ENCODE measurements around the gene CDK15.

DNA sequence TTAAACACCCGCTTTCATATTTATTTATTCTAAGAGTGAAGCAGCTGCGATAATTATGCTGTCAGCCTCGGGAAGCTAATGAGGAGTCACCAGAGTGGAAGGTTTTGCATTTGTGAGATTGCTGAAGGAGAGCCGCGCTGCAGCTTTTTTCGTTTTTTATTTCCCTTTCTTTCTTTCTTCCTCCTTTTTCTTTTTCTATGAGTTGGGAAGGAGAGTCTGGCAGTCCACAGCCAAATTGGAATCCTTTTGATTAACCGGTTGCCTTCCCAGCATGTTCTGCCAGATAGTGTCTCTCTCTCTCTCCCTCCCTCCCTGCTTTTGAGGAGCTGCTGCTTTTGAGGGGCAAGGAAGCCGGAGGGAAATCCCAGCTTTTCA is 82.1 kb downstream of the CDK15 start:
- TF ChIP-seq, protein P1, sequence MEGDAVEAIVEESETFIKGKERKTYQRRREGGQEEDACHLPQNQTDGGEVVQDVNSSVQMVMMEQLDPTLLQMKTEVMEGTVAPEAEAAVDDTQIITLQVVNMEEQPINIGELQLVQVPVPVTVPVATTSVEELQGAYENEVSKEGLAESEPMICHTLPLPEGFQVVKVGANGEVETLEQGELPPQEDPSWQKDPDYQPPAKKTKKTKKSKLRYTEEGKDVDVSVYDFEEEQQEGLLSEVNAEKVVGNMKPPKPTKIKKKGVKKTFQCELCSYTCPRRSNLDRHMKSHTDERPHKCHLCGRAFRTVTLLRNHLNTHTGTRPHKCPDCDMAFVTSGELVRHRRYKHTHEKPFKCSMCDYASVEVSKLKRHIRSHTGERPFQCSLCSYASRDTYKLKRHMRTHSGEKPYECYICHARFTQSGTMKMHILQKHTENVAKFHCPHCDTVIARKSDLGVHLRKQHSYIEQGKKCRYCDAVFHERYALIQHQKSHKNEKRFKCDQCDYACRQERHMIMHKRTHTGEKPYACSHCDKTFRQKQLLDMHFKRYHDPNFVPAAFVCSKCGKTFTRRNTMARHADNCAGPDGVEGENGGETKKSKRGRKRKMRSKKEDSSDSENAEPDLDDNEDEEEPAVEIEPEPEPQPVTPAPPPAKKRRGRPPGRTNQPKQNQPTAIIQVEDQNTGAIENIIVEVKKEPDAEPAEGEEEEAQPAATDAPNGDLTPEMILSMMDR (conservative IDR thresholded peaks at IDR 0.05; ENCODE audit: low read depth in 2 of 2) = no peak
- no peak for TF ChIP-seq POLR2AphosphoS5 (IDR thresholded peaks at IDR 0.05; ENCODE audit: low read depth)
- TF ChIP-seq, protein P2, sequence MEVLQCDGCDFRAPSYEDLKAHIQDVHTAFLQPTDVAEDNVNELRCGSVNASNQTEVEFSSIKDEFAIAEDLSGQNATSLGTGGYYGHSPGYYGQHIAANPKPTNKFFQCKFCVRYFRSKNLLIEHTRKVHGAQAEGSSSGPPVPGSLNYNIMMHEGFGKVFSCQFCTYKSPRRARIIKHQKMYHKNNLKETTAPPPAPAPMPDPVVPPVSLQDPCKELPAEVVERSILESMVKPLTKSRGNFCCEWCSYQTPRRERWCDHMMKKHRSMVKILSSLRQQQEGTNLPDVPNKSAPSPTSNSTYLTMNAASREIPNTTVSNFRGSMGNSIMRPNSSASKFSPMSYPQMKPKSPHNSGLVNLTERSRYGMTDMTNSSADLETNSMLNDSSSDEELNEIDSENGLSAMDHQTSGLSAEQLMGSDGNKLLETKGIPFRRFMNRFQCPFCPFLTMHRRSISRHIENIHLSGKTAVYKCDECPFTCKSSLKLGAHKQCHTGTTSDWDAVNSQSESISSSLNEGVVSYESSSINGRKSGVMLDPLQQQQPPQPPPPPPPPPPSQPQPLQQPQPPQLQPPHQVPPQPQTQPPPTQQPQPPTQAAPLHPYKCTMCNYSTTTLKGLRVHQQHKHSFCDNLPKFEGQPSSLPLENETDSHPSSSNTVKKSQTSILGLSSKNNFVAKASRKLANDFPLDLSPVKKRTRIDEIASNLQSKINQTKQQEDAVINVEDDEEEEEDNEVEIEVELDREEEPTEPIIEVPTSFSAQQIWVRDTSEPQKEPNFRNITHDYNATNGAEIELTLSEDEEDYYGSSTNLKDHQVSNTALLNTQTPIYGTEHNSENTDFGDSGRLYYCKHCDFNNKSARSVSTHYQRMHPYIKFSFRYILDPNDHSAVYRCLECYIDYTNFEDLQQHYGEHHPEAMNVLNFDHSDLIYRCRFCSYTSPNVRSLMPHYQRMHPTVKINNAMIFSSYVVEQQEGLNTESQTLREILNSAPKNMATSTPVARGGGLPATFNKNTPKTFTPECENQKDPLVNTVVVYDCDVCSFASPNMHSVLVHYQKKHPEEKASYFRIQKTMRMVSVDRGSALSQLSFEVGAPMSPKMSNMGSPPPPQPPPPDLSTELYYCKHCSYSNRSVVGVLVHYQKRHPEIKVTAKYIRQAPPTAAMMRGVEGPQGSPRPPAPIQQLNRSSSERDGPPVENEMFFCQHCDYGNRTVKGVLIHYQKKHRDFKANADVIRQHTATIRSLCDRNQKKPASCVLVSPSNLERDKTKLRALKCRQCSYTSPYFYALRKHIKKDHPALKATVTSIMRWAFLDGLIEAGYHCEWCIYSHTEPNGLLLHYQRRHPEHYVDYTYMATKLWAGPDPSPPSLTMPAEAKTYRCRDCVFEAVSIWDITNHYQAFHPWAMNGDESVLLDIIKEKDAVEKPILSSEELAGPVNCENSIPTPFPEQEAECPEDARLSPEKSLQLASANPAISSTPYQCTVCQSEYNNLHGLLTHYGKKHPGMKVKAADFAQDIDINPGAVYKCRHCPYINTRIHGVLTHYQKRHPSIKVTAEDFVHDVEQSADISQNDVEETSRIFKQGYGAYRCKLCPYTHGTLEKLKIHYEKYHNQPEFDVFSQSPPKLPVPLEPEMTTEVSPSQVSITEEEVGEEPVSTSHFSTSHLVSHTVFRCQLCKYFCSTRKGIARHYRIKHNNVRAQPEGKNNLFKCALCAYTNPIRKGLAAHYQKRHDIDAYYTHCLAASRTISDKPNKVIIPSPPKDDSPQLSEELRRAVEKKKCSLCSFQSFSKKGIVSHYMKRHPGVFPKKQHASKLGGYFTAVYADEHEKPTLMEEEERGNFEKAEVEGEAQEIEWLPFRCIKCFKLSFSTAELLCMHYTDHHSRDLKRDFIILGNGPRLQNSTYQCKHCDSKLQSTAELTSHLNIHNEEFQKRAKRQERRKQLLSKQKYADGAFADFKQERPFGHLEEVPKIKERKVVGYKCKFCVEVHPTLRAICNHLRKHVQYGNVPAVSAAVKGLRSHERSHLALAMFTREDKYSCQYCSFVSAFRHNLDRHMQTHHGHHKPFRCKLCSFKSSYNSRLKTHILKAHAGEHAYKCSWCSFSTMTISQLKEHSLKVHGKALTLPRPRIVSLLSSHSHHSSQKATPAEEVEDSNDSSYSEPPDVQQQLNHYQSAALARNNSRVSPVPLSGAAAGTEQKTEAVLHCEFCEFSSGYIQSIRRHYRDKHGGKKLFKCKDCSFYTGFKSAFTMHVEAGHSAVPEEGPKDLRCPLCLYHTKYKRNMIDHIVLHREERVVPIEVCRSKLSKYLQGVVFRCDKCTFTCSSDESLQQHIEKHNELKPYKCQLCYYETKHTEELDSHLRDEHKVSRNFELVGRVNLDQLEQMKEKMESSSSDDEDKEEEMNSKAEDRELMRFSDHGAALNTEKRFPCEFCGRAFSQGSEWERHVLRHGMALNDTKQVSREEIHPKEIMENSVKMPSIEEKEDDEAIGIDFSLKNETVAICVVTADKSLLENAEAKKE (CRISPR knock-in tag; IDR thresholded peaks at IDR 0.05) = no peak
- no peak for TF ChIP-seq EZH2 (IDR thresholded peaks at IDR 0.05; ENCODE audit: low read depth, unreplicated experiment)
- TF ChIP-seq, protein P3, sequence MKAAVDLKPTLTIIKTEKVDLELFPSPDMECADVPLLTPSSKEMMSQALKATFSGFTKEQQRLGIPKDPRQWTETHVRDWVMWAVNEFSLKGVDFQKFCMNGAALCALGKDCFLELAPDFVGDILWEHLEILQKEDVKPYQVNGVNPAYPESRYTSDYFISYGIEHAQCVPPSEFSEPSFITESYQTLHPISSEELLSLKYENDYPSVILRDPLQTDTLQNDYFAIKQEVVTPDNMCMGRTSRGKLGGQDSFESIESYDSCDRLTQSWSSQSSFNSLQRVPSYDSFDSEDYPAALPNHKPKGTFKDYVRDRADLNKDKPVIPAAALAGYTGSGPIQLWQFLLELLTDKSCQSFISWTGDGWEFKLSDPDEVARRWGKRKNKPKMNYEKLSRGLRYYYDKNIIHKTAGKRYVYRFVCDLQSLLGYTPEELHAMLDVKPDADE (IDR thresholded peaks at IDR 0.05) = no peak
- no peak for TF ChIP-seq CREB1 (CRISPR knock-in tag; IDR thresholded peaks at IDR 0.05; ENCODE audit: low read depth)
- no peak for TF ChIP-seq JUNB (IDR thresholded peaks at IDR 0.05; ENCODE audit: unreplicated experiment)
- TF ChIP-seq EZH2phosphoT487 (IDR thresholded peaks at IDR 0.05; ENCODE audit: unreplicated experiment) = no peak
